SKM-1 treated with dmso at 0.1 percent for 144 hours (cell line): ENCODE data around the gene MICAL3.
A peak's percentile ranks its signal among the peaks of the same experiment; 100 is the strongest.

Source experiments
- DNase-seq: peaks from one replicate; lab custom pipeline; 2025; ENCODE audit not compliant: unreplicated experiment; lab: John Stamatoyannopoulos, UW

Gene MICAL3

GRCh38 chr22:17783773-17784480 lies 240.4 kb downstream of the MICAL3 start:
- no peak for DNase-seq

GRCh38 chr22:17783312-17783711 lies 241.0 kb downstream of the MICAL3 start:
- no peak for DNase-seq

- DNase-seq = no peak
Measured at GRCh38 chr22:17782621-17783020, 241.7 kb downstream of the MICAL3 start.

- no peak for DNase-seq
Measured at GRCh38 chr22:17782158-17782557, 242.2 kb downstream of the MICAL3 start.

GRCh38 chr22:17781319-17782031 lies 242.9 kb downstream of the MICAL3 start:
- no peak for DNase-seq

GRCh38 chr22:17780741-17781318 lies 243.5 kb downstream of the MICAL3 start:
- no peak for DNase-seq

- no peak for DNase-seq
Measured at GRCh38 chr22:17780116-17780740, 244.1 kb downstream of the MICAL3 start.

GRCh38 chr22:17779286-17780115 lies 244.9 kb downstream of the MICAL3 start:
- no peak for DNase-seq

GRCh38 chr22:17778412-17778976 lies 245.9 kb downstream of the MICAL3 start:
- DNase-seq = no peak

- no peak for DNase-seq
Measured at GRCh38 chr22:17777717-17778044, 246.7 kb downstream of the MICAL3 start.

- DNase-seq = peak; percentile 88
Measured at GRCh38 chr22:17777005-17777716, 247.2 kb downstream of the MICAL3 start.

GRCh38 chr22:17775781-17776465 lies 248.4 kb downstream of the MICAL3 start:
- no peak for DNase-seq

GRCh38 chr22:17774926-17775685 lies 249.3 kb downstream of the MICAL3 start:
- DNase-seq = no peak

- peak; percentile 12 for DNase-seq
Measured at GRCh38 chr22:17774206-17774925, 250.0 kb downstream of the MICAL3 start, which contains the start of gene BID. Gene BID (minus strand): TSS chr22:17774469. CDS start chr22:17750116, 24,353 bp downstream.

- DNase-seq = no peak
Measured at GRCh38 chr22:17773606-17774205, 250.7 kb downstream of the MICAL3 start.

- no peak for DNase-seq
Measured at GRCh38 chr22:17772958-17773605, 251.3 kb downstream of the MICAL3 start.
